GM23248 (cell line): ENCODE data around the gene FGGY.

ENCODE experiments used
- EZH2 ChIP-seq: fragments of 200-600 bp; sonication (generic); IDR thresholded peaks from 2 replicates; pipeline ENCODE4 v1.6.1; 2018; ENCODE audit warnings: antibody characterized with exemption, mild to moderate bottlenecking; ENCODE audit not compliant: insufficient read depth, poor library complexity, severe bottlenecking
- EZH2phosphoT487 ChIP-seq: fragments of 200-600 bp; sonication (generic); IDR thresholded peaks from 2 replicates; pipeline ENCODE4 v1.6.1; 2018; ENCODE audit warnings: antibody characterized with exemption, moderate library complexity, mild to moderate bottlenecking, low read depth; ENCODE audit not compliant: insufficient read depth

- TF ChIP-seq EZH2 = no peak
- no peak for TF ChIP-seq EZH2phosphoT487
Observed at GRCh38 chr1:59742526-59742925, 445.6 kb downstream of the FGGY start.
